Naive thymus-derived CD8-positive, alpha-beta T cell (primary cell): ENCODE data around the gene AP1AR. TPM values are rescaled to one million over a fixed set of nuclear protein-coding genes. Genes with fewer than 3 reads are reported as not detected.
A peak's percentile ranks its signal among the peaks of the same experiment; 100 is the strongest.
"Not testable (repeated sequence)": the region's sequence is repeated elsewhere in the genome, so short reads cannot be mapped to it uniquely, and the experiment has no call there.

Source experiments
- ATAC-seq, 2 donors: fragments of 150-1000 bp; cut with Tn5 transposase in 1 of 2; sonication (Bioruptor Pico), chemical (Tn5 transposase) in 1 of 2; 1 replicate in 1 of 2; 2 replicates in 1 of 2; pipeline ENCODE4 v1.10.0; 2021; ENCODE audit warnings: mild to moderate bottlenecking in 2 of 2, moderate library complexity in 2 of 2
- POLR2A ChIA-PET: fragments of 350-600 bp; sonication (Branson Sonifier 250); formaldehyde crosslinking; loops from one replicate; lab custom pipeline; 2021; ENCODE audit warnings: antibody characterized with exemption; lab: Charles Lee
- DNase-seq, 10 donors: peaks; one replicate each; pipeline versions ENCODE4 v3.0.0 to v3.0.0-alpha.2; 2020 to 2022
- H3K27ac Mint-ChIP-seq, 10 donors: one replicate each; pipeline ENCODE4 v1.8.0; 2020 to 2022; ENCODE audit warnings: mild to moderate bottlenecking in 10 of 10, mixed read lengths in 10 of 10, moderate library complexity in 4 of 10, inconsistent platforms in 1 of 10
- H3K27me3 Mint-ChIP-seq, 5 donors: one replicate each; pipeline ENCODE4 v1.8.0; 2021 to 2022; ENCODE audit warnings: mixed read lengths in 5 of 5
- H3K36me3 Mint-ChIP-seq, 3 donors: one replicate each; pipeline ENCODE4 v1.8.0; 2020 to 2022; ENCODE audit warnings: mixed read lengths in 3 of 3, mild to moderate bottlenecking in 2 of 3, inconsistent platforms in 1 of 3
- H3K4me1 Mint-ChIP-seq, 4 donors: one replicate each; pipeline ENCODE4 v1.8.0; 2021 to 2022; ENCODE audit warnings: mixed read lengths in 4 of 4
- H3K4me3 Mint-ChIP-seq, 10 donors: one replicate each; pipeline ENCODE4 v1.8.0; 2020 to 2022; ENCODE audit warnings: mild to moderate bottlenecking in 10 of 10, mixed read lengths in 10 of 10, moderate library complexity in 6 of 10, inconsistent platforms in 1 of 10
- H3K9me3 Mint-ChIP-seq, 9 donors: one replicate each; pipeline ENCODE4 v1.8.0; 2020 to 2022; ENCODE audit warnings: mixed read lengths in 9 of 9, mild to moderate bottlenecking in 3 of 9, inconsistent platforms in 1 of 9, moderate library complexity in 1 of 9
- polyA plus RNA-seq, 3 donors: library from polyadenylated mRNA; unstranded; fragments of 300-500 nt; fragmentation: Illumina TruSeq; gene quantifications; one replicate each; pipeline ENCODE4 v1.2.3, GENCODE V29; 2021
- total RNA-seq, 8 experiments: library from RNA in 2 of 8; stranded (reverse) in 2 of 8; gene quantifications; one replicate each; pipeline ENCODE4 v1.2.3 and lab custom pipeline; 2021 to 2026

Gene AP1AR
- total and polyA plus RNA-seq, 5 experiments from 2014 or later = 16.1 to 28.9 (median 21.3) TPM

DNA sequence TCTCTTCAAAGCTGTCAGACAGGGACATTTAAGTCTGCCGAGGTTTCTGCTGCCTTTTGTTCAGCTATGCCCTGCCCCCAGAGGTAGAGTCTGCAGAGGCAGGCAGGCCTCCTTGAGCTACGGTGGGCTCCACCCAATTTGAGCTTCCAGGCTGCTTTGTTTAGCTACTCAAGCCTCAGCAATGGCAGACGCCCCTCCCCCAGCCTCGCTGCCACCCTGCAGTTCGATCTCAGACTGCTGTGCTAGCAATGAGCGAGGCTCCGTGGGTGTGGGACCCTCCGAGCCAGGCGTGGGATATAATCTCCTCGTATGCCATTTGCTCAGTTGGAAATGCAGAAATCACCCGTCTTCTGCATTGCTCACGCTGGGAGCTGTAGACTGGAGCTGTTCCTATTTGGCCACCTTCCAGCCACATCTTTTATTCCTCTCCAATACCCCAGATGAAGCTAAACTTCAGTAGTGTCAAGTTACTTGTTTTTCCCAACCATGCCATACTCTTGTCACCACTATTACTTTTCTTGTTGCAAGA lies 77.7 kb downstream of the AP1AR start:
- peak overlapping the region; percentile 86 to 98 (median 95) for H3K27ac Mint-ChIP-seq
- peaks cover 13 to 33% (median 27%) of the 10 kb centered on the region in 4 donors for H3K4me1 Mint-ChIP-seq
- H3K4me3 Mint-ChIP-seq = peak overlapping the region; percentile 72 to 93 (median 87)
- not testable (repeated sequence) for H3K27me3 Mint-ChIP-seq, H3K36me3 Mint-ChIP-seq, H3K9me3 Mint-ChIP-seq
- POLR2A ChIA-PET = interaction anchor here (1.1 to 3.1 kb wide), 7 partner anchors 11 to 328 kb away, joined by 3 to 33 read pairs (median 6); partner anchors contain the start of genes ALPK1, AP1AR, LARP7 and TIFA
- ATAC-seq = peak; percentile 74 to 84
- DNase-seq = peak; percentile 37 to 88 (median 71)

DNA sequence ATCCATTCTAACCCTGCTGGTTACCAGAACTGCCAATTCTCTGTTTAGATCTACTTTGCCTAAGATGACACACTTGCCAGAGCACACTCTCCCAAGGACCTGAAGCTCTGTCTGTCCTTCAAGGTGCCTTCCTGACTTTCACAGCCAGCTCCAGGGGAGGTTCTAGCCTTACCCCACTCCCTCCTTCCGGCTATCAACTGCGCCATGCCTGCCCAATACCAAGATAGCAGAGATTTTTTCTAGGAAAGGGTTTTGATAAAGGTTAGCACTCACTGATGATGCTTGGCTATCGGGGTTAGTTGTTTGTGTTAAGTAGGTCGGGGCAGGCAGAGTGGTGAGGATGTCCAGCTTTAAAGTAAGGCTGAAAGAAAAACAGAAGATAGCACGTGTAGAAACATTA lies 79.9 kb downstream of the AP1AR start:
- H3K4me1 Mint-ChIP-seq = peaks cover 13 to 33% (median 27%) of the 10 kb centered on the region in 4 donors
- POLR2A ChIA-PET = interaction anchor here (0.6 to 1.1 kb wide), 2 partner anchors 8 to 226 kb away, joined by 3 read pairs; no protein-coding TSS in a partner anchor
- no peaks in the 10 kb centered on the region for H3K9me3 Mint-ChIP-seq
- DNase-seq (no peak), ATAC-seq (no peak)
- H3K27ac Mint-ChIP-seq = peak overlapping the region in 1 of 10 donors; percentile 22
- no peak overlapping the region for H3K4me3 Mint-ChIP-seq
- no peaks in the 10 kb centered on the region for H3K27me3 Mint-ChIP-seq
- peaks cover 0 to 7% (median 5%) of the 10 kb centered on the region in 3 donors for H3K36me3 Mint-ChIP-seq

DNA sequence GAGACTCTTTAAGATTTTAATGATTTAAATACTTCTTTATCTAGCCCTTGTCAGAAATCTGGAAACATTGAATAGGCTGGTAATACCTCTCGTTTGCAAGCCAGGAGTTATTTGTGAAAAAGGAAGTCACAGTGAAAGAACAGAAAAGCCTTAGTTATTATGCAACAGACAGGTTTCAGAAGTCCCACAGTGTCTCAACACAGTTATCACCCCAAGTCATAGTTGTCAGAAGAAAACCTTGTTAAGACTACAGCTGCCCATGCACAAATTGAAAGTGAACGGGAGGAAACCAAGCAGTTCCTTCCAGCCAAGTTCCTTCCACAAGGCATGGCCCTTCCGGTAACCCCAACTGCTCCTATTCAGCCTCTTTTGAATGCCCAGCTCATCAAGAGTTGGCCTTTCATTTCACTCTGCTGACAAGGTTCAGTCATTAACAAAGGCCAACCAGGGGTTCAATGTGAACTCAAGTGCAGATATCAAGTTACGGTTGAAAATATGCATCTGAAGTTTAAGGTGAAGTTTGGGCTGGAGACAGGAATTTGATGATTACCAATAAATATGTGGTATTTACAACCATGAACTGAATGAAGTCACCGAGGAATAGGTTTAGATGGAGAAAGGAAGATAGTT lies 81.1 kb downstream of the AP1AR start:
- Mint-ChIP-seq H3K4me1 (peaks cover 11 to 24% (median 23%) of the 10 kb centered on the region in 4 donors), H3K27ac (peak overlapping the region in 3 of 10 donors; percentile 16 to 76 (median 43)), H3K27me3 (no peaks in the 10 kb centered on the region), H3K36me3 (peaks cover 0 to 13% (median 10%) of the 10 kb centered on the region in 3 donors), H3K4me3 (no peak overlapping the region), H3K9me3 (no peaks in the 10 kb centered on the region)
- DNase-seq (no peak), ATAC-seq (no peak)
- POLR2A ChIA-PET = interaction anchor here (1.1 kb wide), 1 partner anchor 26 kb away, joined by 3 read pairs; no protein-coding TSS in a partner anchor

DNA sequence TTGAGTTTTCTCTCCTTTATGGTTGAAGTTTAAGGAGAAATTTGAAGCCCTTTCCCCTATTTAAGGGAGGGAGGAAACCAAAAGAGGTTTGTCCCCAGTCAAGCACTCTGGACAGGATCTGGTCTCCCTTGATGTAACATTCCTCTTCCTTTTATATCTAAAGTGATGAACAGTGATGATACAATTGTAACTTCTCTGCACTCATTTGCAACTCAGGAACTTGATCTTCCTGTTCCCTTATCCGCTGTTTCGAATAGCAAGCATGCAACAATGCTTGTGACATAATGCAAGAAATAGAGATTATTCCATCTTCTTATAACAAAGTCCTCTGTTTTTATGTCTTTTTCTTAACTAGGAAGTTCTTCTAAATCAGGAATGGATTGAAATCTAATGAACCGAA lies 83.9 kb downstream of the AP1AR start:
- Mint-ChIP-seq H3K27ac (no peak overlapping the region), H3K4me3 (no peak overlapping the region), H3K36me3 (peaks cover 0 to 13% (median 12%) of the 10 kb centered on the region in 3 donors), H3K4me1 (peaks cover 5 to 13% (median 8%) of the 10 kb centered on the region in 4 donors), H3K9me3 (no peaks in the 10 kb centered on the region), H3K27me3 (no peaks in the 10 kb centered on the region)
- POLR2A ChIA-PET = no interaction called here
- ATAC-seq = no peak
- DNase-seq = no peak

DNA sequence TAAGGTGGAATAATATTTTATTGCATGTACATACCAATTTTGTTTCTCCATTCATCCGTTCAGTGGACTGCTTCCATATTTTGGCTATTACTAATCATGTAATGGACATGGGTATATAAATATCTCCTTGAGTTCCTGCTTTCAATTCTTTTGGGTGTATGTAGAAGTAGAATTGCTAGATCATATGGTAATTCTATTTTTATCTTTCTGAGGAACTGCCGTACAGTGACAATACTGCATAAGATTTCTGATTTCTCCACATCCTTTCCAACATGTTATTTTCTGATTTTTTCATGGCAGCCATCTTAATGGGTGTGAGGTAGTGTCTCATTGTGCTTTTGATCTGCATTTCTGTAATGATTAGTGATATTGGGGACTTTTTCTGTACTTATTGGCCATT lies 84.8 kb downstream of the AP1AR start:
- ATAC-seq = no peak
- H3K27ac Mint-ChIP-seq = no peak overlapping the region

DNA sequence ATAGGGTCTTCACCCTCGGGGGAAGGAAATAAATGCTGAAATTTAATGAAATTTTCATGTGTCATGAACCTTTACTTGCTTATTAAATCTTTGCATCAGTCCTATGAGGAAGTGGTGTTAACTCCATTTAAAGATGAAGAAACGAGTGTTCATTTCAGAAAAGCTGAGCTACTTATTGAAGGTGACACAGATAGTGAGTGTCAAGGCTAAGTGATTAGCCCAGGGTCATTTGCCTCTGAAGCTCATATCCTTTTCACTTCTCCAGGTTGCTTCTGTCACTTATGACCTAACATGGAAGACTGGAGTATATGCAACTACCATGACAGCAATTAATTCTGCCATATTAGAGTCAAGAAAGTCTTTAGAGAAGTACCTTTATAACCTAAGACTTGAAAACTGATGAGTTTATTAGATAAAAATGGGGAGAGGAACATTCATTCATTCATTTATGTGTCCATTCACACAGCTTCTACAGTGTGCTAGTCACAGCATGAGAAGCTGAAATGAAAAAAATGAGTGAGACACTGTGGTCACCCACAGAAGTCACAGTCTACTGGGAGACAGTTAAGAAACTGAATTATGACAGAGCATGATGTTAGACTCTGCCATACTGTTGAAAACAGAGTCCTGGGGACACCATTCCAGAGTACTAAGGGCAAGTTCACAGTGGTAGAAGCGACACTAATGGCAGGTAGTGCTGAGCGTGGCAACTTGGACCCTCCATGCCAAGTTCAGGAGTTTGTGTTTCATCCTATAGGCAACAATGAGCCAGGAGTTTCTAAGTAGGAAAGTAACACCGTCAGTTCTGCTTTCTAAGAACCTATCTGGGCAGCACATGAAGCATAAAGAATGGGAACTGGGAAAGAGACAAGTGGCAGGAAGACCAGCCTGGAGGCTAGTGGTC lies 86.9 kb downstream of the AP1AR start:
- Mint-ChIP-seq H3K4me3 (no peak overlapping the region), H3K27ac (no peak overlapping the region), H3K4me1 (peaks cover 8 to 21% (median 15%) of the 10 kb centered on the region in 4 donors), H3K27me3 (no peaks in the 10 kb centered on the region), H3K36me3 (peaks cover 0 to 13% (median 12%) of the 10 kb centered on the region in 3 donors), H3K9me3 (no peaks in the 10 kb centered on the region)
- DNase-seq = no peak
- ATAC-seq = no peak
- POLR2A ChIA-PET = no interaction called here

More for the DNA sequence above, 84.8 kb downstream of the AP1AR start:
- Mint-ChIP-seq H3K4me3 (no peak overlapping the region), H3K36me3 (peaks cover 0 to 13% (median 12%) of the 10 kb centered on the region in 3 donors), H3K4me1 (peaks cover 6 to 12% (median 10%) of the 10 kb centered on the region in 4 donors), H3K9me3 (no peaks in the 10 kb centered on the region), H3K27me3 (no peaks in the 10 kb centered on the region)
- POLR2A ChIA-PET = no interaction called here
- no peak for DNase-seq

Other genes starting within 250 kb of the AP1AR start
- gene FAM241A, start 86.3 kb upstream of the AP1AR start, total RNA-seq = 1 to 10 TPM; 3.2 to 3.7 TPM
- gene FAM241A, start 86.3 kb upstream of the AP1AR start, polyA plus RNA-seq = 1 to 10 TPM; 2.8 to 5.3 (median 4.1) TPM
- 10 to 100 TPM; 11.4 to 12.6 TPM for gene TIFA, start 54.1 kb downstream of the AP1AR start, total RNA-seq
- 10 to 100 TPM in 2 of 3 donors, 1 to 10 TPM in 1; 9.7 to 15.8 (median 13.7) TPM for gene TIFA, start 54.1 kb downstream of the AP1AR start, polyA plus RNA-seq
- gene ALPK1, start 65.6 kb downstream of the AP1AR start, total RNA-seq = 10 to 100 TPM; 11.3 to 12.6 TPM
- 1 to 10 TPM; 2.3 to 4.9 (median 3.8) TPM for gene ALPK1, start 65.6 kb downstream of the AP1AR start, polyA plus RNA-seq